MV-4-11 (cell line): Measurements from ENCODE around the gene TMEM121.

Source experiments
- DNase-seq: peaks from one replicate; lab custom pipeline; 2025; lab: John Stamatoyannopoulos, UW

TMEM121 gene

DNA sequence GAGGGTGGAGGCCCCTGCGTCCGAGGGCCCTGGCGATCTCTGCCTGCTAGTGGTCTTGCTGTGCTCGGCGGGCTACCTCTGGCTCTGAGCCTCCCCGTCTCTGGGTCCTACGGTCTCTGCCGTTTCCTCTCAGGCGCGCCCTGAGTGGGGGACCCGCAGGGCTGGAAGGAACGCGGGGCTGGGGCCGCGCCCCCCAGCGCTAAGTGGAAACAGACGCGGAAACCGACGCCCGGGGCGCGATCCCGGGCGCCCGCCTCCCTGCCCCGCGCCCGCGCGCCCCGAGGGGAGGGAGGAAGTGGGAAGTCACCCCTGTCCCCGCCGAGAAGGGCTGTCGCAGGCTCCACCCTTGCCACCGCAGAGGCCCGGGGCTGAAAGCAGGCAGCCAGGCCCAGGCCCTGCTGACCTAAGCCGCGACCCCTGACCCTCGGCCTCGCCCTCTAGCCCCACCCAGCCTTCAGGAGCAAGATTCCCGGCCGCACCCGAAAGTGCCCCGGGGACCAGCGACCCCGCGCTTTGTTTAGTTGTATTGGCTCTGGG lies 38.9 kb upstream of the TMEM121 start:
- DNase-seq: peak; percentile 57

- peak; percentile 37 for DNase-seq
Observed at GRCh38 chr14:105487986-105488777, 38.2 kb upstream of the TMEM121 start.

- DNase-seq: no peak
Observed at GRCh38 chr14:105488781-105489541, 37.4 kb upstream of the TMEM121 start.

GRCh38 chr14:105489542-105490266 lies 36.7 kb upstream of the TMEM121 start:
- DNase-seq: peak; percentile 74

DNA sequence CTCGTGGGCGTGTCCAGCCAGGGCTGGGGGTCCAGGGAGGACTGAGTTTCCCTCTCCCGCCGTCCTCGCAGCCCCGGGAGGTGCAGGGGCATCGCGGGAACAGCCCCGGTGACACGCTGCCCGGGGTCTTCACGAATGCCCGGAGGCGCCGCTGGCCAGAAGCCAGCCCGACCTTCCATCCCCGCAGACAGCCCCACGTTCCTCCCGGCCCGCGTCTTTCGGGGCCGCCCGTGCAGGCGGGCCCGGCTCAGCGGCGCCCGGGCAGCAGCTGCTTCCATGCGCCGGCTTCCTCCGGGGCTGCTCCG lies 36.2 kb upstream of the TMEM121 start:
- no peak for DNase-seq

DNA sequence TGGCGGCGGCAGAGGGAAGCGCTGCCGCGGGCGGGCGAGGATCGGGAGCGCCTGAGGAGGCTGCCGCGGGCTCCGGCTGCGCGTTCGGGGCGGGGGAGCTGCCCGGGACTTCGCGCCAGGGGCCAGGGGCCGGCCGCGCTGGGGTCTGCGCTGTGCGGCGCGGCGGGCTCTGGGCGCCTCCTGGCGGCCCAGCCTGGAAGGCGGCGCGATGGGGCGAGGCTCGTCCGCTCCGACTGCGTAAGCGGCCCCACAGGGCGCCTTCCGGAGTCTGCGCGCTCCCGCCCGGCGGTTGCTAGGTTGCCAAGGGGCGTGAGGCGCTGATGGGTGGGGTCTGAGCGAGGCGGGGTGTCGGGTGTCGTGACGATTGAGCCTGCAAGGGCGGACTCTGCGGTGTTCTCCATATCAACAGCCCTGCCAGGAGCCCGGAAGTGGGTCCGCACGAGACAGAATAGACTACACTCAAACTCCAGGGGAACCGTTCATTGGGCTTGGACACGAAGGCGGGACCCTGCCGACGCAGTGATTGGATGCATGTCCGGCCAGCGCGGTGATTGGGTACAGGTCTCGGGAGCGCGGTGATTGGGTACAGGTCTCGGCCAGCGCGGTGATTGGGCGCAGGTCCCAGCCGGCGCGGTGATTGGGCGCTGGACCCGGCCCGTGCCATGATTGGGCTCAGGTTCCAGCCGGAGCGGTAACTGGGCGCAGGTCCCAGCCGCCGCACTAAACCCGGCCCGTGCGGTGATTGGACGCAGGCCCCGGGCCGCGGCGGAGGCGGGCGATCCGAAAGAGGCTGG lies 35.6 kb upstream of the TMEM121 start, which contains the start of gene TEDC1:
Gene TEDC1 (plus strand): TSS at position 675 of the 794 bp plus-strand sequence. CDS start 130 bp downstream, outside the sequence.
- peak; percentile 100 for DNase-seq

DNA sequence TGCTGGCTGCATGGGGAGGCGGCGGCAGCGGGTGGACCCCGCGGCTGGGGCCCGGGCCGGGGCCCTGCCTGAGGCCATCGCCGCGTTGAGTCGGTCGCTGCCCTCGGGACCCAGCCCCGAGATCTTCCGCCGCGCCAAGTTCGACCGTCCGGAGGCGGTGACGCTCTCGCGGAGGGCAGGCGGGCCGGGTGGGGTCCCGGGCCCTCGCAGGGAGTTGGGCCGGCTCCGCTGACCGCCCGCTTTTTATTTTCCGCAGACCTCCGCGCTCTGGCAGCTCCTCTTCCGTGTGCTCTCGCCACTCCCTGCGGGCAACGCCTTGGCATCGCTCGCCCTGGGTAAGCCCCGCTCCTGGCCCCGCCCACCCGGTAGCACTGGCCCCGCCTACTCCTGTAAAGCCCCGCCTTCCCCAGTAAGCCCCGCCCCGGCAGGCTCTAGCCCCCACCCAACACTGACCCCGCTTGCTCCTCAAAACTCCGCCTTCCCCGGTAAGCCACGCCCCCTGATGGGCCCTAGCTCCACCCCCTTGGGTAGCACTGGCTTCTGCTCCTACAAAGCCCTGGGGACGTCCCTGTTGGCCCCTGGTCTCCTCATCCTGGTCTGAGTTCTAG lies 34.9 kb upstream of the TMEM121 start:
- peak; percentile 79 for DNase-seq

DNA sequence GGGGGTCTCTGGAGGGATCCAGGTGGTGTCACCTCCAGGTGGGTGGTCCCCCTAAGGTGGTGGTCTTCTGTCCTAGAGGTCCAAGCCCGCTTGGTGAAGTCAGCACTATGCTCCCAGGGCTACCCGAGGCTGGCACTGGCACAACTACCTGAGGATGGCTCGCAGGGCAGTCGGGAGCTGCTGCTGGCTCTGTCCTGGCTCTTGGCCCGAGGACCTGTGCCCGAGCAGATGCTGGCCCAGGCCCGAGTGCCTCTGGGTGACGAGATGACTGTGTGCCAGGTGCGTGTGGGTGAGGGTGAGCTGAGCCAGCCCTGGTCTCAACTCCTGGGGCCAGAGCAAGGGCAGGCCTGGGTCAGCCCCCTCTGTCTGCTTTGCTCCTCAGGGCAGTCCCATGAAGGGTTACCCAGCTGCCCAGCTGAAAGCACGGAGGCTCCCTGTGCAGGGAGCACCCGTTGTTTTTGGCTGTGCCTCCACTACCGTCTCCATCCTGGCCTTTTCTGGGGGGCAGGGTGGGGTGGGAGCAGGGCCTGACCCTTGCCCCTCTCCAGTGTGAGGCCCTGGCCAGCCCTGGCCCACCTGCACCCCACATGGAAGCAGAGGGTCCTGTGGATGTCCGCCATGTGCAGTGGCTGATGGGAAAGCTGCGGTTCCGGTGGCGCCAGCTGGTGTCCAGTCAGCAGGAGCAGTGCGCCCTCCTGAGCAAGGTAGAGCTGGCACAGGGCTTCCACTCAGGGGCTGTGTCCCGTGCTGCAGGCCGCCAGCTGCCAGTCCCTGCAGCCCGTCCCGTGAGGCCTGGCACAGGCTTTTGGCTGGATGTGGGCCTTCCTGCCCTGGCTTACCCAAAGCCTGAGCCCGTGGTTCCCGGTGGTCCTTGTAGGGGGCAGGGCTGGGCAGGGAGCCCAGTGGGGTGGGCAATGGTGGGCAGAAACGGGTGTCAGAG lies 34.1 kb upstream of the TMEM121 start:
- DNase-seq: no peak

DNA sequence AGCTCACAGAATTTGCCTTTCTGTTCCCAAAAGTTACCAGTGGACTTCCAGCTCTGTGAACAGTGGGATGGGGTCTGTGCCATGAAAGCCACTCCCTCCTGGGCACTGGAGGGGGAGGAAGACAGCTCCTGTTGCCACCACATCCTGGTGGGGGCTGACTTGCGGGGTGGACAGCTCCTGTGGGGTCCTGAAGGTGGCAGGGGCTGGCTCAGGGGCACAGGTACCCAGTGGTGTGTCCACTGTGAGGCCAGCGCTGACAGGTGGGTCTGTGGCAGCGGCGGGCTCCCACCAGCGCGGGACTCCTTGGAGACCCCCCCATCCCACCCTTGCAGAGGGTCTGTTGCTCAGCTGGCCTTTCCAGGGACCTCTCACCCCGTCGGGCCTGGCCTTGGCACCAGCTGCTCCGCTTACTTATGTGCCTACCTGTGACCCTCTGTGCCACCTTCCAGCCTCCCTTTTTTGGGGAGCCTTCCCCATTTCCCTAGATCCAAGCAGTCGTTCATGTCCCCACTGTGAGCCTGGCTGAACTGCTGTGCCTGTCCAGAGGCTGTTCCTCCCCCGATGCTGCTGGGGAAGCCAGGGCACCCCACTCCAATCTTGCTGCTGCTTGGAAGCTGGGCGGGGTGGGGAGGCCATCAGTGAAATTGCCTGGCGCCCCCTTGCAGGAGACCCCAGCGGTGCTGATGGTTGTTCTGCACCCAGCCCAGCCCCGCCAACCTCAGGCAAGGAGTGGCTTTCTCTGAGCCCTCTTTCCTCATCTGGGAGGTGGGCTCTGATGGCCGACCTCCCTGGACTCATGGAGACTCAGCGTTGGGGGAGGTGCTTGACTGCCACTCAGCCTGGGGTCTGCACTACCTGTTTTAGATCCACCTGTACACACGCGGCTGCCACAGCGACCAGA lies 33.2 kb upstream of the TMEM121 start:
- no peak for DNase-seq

- no peak for DNase-seq
Observed at GRCh38 chr14:105493921-105494605, 32.3 kb upstream of the TMEM121 start.

DNA sequence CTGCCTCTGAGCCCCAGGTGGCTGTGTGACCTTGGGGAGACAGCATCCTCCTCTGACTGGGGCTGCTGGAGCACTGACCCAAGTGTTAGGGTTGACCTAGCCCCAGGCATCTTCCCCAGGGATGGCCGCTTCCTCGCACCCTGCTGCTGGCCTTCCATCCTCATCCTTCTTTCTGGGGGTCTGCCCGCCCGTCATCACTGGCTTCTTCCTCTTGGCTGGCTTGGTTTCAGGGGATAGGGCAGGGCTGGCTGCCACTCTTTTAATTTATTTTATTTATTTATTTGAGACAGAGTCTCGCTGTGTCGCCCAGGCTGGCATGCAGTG lies 31.8 kb upstream of the TMEM121 start:
- DNase-seq: no peak

GRCh38 chr14:105495101-105495989 lies 31.0 kb upstream of the TMEM121 start:
- DNase-seq: no peak

DNA sequence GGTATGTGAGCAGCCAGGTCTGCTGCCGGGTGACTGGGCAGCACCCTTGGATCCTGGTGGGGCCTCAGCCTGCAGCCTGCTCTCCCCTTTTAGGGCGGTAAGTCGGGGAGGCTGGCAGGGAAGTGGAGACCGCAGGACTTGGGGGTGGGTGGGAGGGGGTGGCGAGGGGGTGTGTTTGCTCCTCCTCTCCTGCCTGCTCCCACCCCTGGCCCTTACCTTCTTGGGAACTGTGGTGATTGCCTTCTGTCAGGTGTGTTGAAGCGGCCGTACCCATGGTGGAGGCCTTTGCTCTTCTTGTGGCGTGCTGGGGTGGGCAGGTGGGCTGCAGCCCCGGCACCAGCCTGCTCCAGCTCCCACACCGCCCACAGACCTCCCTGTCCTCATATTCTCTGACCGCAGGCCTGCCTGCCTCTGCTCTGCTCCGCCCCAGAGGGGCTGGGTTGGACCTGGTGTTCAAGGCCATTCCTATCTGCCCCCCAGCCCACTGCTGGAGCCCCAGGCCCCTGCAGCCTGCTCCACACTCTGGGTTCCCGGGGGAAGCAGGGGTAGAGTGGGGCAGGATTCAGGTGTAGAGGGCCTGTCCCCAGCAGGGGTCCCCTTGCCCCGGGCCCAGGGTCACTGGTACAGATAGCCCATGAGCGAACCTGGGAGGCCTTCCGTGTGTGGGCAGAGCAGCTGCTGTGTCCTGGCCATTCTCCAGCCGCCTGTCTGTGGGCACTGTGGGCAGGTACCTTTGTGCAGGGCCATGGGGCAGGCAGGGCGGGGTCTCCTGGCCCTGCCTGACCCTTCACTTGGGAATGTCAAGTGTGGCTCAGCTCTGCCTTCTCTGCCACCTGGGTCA lies 30.2 kb upstream of the TMEM121 start:
- no peak for DNase-seq

DNA sequence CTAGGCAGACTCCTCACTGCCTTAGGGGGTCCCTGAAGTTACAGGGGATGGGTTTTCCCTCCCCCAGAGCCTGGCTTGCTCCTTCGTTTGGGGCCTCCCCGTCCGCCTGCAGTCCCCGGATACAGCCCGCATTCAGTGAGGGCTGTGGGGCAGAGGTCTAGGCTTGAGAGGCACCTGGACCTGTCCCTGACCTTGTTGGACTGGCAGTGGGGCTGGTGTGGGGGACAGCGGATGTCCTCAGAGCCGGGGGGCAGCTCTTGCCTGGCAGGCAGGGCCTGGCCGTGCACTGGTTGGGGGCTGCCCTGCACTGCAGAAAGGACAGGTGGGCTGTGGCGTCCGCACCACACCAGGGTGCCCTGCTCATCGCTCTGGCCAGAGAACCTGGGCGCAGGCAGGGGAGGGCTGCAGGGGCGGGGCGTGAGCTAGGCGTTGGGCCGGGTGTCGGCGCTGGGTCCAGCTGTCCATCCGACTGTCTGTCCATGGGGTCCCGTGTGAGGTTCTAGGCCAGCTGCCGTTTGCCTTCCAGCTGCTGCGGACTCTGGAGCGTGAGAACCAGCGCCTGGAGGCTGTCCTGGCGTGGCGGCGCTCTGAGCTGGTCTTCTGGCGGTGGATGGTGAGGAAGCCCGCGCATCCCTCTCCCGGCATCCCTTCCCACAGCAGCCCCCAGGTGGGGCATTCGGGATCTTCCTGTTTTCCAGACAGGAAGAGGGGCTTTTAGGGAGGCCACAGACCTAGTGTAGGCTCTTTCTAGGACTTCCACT lies 29.4 kb upstream of the TMEM121 start:
- no peak for DNase-seq

DNA sequence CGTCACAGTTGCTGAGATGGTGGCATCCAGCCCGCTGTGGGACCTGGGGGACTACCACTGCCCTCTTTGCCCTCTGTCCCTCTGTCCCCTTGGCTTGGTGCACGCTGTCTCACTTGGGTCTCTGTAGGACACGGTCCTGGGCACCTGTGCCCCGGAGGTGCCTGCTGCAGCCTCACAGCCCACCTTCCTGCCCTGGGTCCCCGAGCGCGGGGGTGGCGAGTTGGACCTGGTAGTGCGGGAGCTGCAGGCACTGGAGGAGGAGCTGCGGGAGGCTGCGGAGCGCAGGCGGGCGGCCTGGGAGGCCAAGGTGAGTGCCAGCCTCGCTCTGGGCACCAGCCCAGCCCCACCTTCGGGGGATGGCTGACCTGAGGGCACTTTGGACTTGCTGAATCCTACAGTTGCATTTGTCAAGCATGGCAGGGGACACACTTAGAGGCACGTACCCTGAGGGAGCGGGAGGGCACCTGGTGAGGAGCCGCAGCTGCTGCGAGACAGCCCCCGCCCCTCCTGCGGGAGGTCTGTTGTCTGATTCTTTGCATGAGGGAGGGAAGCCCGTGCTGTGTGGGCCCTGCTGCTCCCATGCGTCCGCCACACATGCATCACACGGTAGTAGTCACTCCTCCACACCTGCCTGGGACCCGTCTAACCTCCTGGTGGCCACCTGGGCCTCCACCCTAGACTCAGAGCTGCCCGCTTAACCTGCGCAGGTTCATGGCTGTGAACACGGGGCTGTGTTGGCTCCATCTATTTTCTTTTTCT lies 28.5 kb upstream of the TMEM121 start:
- DNase-seq: no peak
